Measurements from ENCODE around the gene POLR1G. TPM values are rescaled to one million over a fixed set of nuclear protein-coding genes. Genes with fewer than 3 reads are reported as not detected.

The POLR1G gene
- total RNA-seq, 3 donors from 2014 or later (not counting 1 experiment from before 2014, with no cell fraction given): 0.28 to 1.4 (median 0.45) TPM

GRCh38 chr19:45451850-45452387, 45.5 kb downstream of the POLR1G start:
- Mint-ChIP-seq H3K4me3 (peak overlapping the region; percentile 93), H3K27me3 (ENCODE audit: low read depth in 2 of 2) (no peaks in the 10 kb centered on the region), H3K9me3 (no peaks in the 10 kb centered on the region), H3K4me1 (peaks cover 66 to 76% of the 10 kb centered on the region in 2 donors), H3K36me3 (no peaks in the 10 kb centered on the region), H3K27ac (peak overlapping the region; percentile 99 to 100)
- 74% methylated on average over 12 of the region's 12 CpGs for WGBS (ENCODE audit: insufficient coverage)
- Histone ChIP-seq H3K4me1 (ENCODE audit: control insufficient read depth, insufficient read depth, low read length) (peaks cover 68% of the 10 kb centered on the region), H3K9me3 (ENCODE audit: control insufficient read depth, insufficient read depth, low read length) (no peaks in the 10 kb centered on the region), H3K27me3 (ENCODE audit: control insufficient read depth, insufficient read depth, low read length) (no peaks in the 10 kb centered on the region), H3K27ac (ENCODE audit: low read length) (peak overlapping the region; percentile 100), H3K36me3 (ENCODE audit: control insufficient read depth, insufficient read depth, low read length) (peaks cover 5% of the 10 kb centered on the region), H3K4me3 (ENCODE audit: low read length) (no peak overlapping the region)
- intact Hi-C loops (cut with micrococcal nuclease): loop anchor here (10.0 kb wide), 1 partner anchor 193 kb away; no protein-coding TSS in a partner anchor
- DNase-seq (no peak), ATAC-seq (no peak)
- TF ChIP-seq, protein P1, sequence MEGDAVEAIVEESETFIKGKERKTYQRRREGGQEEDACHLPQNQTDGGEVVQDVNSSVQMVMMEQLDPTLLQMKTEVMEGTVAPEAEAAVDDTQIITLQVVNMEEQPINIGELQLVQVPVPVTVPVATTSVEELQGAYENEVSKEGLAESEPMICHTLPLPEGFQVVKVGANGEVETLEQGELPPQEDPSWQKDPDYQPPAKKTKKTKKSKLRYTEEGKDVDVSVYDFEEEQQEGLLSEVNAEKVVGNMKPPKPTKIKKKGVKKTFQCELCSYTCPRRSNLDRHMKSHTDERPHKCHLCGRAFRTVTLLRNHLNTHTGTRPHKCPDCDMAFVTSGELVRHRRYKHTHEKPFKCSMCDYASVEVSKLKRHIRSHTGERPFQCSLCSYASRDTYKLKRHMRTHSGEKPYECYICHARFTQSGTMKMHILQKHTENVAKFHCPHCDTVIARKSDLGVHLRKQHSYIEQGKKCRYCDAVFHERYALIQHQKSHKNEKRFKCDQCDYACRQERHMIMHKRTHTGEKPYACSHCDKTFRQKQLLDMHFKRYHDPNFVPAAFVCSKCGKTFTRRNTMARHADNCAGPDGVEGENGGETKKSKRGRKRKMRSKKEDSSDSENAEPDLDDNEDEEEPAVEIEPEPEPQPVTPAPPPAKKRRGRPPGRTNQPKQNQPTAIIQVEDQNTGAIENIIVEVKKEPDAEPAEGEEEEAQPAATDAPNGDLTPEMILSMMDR (IDR thresholded peaks at IDR 0.05): no peak

DNA sequence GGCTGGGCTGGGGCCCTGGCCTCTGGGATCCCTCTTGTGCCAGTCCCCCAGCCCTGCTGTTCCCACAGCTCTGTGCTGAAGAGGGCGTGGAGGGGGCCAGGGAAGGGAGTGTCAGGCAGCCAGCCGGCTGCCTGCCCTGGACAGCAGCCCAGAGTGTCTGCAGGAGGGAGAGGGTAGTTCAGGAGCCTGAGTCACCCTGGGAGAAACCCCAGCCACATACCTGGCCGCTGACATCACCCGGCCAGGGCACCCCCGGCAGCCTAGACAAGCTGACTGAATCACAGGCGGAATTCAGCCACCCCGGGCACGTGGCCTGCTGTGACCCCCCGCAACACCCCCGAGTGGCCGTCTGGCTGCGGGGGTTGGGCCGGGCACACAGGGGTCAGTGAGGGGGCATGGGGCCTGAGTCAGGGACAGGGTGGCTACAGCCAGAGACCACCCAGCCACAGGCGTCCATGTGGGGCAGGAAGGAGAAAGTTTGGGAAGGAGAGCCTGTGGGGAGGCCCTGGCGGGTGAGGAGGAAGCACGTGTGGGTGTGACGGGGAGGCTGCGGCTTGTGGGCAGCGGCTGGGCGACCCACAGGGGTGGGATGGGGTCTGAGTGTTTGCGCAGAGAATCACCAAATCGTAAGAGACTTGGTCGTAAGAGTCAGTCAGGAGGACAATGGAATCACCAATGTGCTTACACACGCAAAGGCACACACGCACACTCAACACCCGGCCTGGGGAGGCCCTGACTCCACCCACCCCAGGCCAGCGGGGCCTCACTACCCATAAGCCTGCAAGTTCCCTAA, 49.5 kb downstream of the POLR1G start:
- intact Hi-C loops (cut with micrococcal nuclease): loop anchor here (1.0 to 10.0 kb wide), 2 partner anchors 11 to 189 kb away; partner anchors contain the start of gene FOSB
- Histone ChIP-seq H3K36me3 (ENCODE audit: control insufficient read depth, insufficient read depth, low read length) (no peaks in the 10 kb centered on the region), H3K27me3 (ENCODE audit: control insufficient read depth, insufficient read depth, low read length) (no peaks in the 10 kb centered on the region), H3K9me3 (ENCODE audit: control insufficient read depth, insufficient read depth, low read length) (no peaks in the 10 kb centered on the region), H3K4me1 (ENCODE audit: control insufficient read depth, insufficient read depth, low read length) (peaks cover 40% of the 10 kb centered on the region), H3K4me3 (ENCODE audit: low read length) (no peak overlapping the region), H3K27ac (ENCODE audit: low read length) (peak overlapping the region; percentile 74)
- TF ChIP-seq, protein P1 (IDR thresholded peaks at IDR 0.05): no peak
- ATAC-seq (peak; percentile 60 to 77 (median 72)), DNase-seq (peak; percentile 84 to 88)
- peaks cover 42 to 52% of the 10 kb centered on the region in 2 donors for H3K4me1 Mint-ChIP-seq
- H3K9me3 Mint-ChIP-seq: no peaks in the 10 kb centered on the region
- H3K27me3 Mint-ChIP-seq (ENCODE audit: low read depth in 2 of 2): peaks cover 0 to 4% of the 10 kb centered on the region in 2 donors
- 3% methylated on average over 27 of the region's 27 CpGs for WGBS (ENCODE audit: insufficient coverage)
- no peaks in the 10 kb centered on the region for H3K36me3 Mint-ChIP-seq
- peak overlapping the region; percentile 92 to 98 for H3K27ac Mint-ChIP-seq
- peak overlapping the region; percentile 47 for H3K4me3 Mint-ChIP-seq

- H3K4me3 ChIP-seq (ENCODE audit: low read length): no peak overlapping the region
- ATAC-seq (no peak), DNase-seq (no peak)
- Mint-ChIP-seq H3K9me3 (no peaks in the 10 kb centered on the region), H3K4me1 (peaks cover 36 to 47% of the 10 kb centered on the region in 2 donors), H3K27ac (peak overlapping the region; percentile 92 to 98), H3K27me3 (ENCODE audit: low read depth in 2 of 2) (peaks cover 0 to 4% of the 10 kb centered on the region in 2 donors), H3K36me3 (no peaks in the 10 kb centered on the region), H3K4me3 (peak overlapping the region; percentile 47)
- no CpG with 5 or more reads among the region's 2 CpGs for WGBS (ENCODE audit: insufficient coverage)
- no peaks in the 10 kb centered on the region for H3K9me3 ChIP-seq (ENCODE audit: control insufficient read depth, insufficient read depth, low read length)
- intact Hi-C loops (cut with micrococcal nuclease): loop anchor here (1.0 to 10.0 kb wide), 2 partner anchors 11 to 188 kb away; partner anchors contain the start of gene FOSB
- TF ChIP-seq, protein P1 (IDR thresholded peaks at IDR 0.05): no peak
- H3K27me3 ChIP-seq (ENCODE audit: control insufficient read depth, insufficient read depth, low read length): no peaks in the 10 kb centered on the region
- H3K36me3 ChIP-seq (ENCODE audit: control insufficient read depth, insufficient read depth, low read length): no peaks in the 10 kb centered on the region
- H3K4me1 ChIP-seq (ENCODE audit: control insufficient read depth, insufficient read depth, low read length): peaks cover 34% of the 10 kb centered on the region
- peak overlapping the region; percentile 74 for H3K27ac ChIP-seq (ENCODE audit: low read length)
Measured at GRCh38 chr19:45456500-45456815, 50.0 kb downstream of the POLR1G start.
